Measurements from ENCODE around the gene CLPTM1L.

The CLPTM1L gene

GRCh38 chr5:1317921-1318565, 26.9 kb downstream of the CLPTM1L start:
- H3K36me3 ChIP-seq (ENCODE audit: control insufficient read depth, insufficient read depth, low read length): peaks cover 53% of the 10 kb centered on the region
- no peak overlapping the region for H3K27ac ChIP-seq (ENCODE audit: low read depth, low read length)
- H3K4me3 ChIP-seq (ENCODE audit: low read depth, low read length): no peak overlapping the region
- peaks cover 23% of the 10 kb centered on the region for H3K4me1 ChIP-seq (ENCODE audit: control insufficient read depth, insufficient read depth, low read length)
- no peaks in the 10 kb centered on the region for H3K9me3 ChIP-seq (ENCODE audit: control insufficient read depth, insufficient read depth, low read length)
- no peaks in the 10 kb centered on the region for H3K27me3 ChIP-seq (ENCODE audit: control insufficient read depth, insufficient read depth, low read length)
- H3K9ac ChIP-seq (ENCODE audit: low read depth, low read length): no peak overlapping the region

GRCh38 chr5:1316588-1317340, 28.1 kb downstream of the CLPTM1L start:
- Histone ChIP-seq H3K4me1 (ENCODE audit: control insufficient read depth, insufficient read depth, low read length) (peaks cover 23% of the 10 kb centered on the region), H3K9ac (ENCODE audit: low read depth, low read length) (no peak overlapping the region), H3K27me3 (ENCODE audit: control insufficient read depth, insufficient read depth, low read length) (no peaks in the 10 kb centered on the region), H3K9me3 (ENCODE audit: control insufficient read depth, insufficient read depth, low read length) (no peaks in the 10 kb centered on the region), H3K4me3 (ENCODE audit: low read depth, low read length) (no peak overlapping the region), H3K36me3 (ENCODE audit: control insufficient read depth, insufficient read depth, low read length) (peaks cover 42% of the 10 kb centered on the region), H3K27ac (ENCODE audit: low read depth, low read length) (peak overlapping the region; percentile 46)

- H3K4me1 ChIP-seq (ENCODE audit: control insufficient read depth, insufficient read depth, low read length): peaks cover 23% of the 10 kb centered on the region
- no peak overlapping the region for H3K9ac ChIP-seq (ENCODE audit: low read depth, low read length)
- H3K9me3 ChIP-seq (ENCODE audit: control insufficient read depth, insufficient read depth, low read length): no peaks in the 10 kb centered on the region
- peak overlapping the region; percentile 40; the same call in 1 of the 2 replicates for H3K4me3 ChIP-seq (ENCODE audit: low read depth, low read length)
- H3K27me3 ChIP-seq (ENCODE audit: control insufficient read depth, insufficient read depth, low read length): no peaks in the 10 kb centered on the region
- H3K27ac ChIP-seq (ENCODE audit: low read depth, low read length): peak overlapping the region; percentile 32
- peaks cover 34% of the 10 kb centered on the region for H3K36me3 ChIP-seq (ENCODE audit: control insufficient read depth, insufficient read depth, low read length)
These were observed 29.0 kb downstream of the CLPTM1L start for GRCh38 chr5:1315709-1316587.

- Histone ChIP-seq H3K27me3 (ENCODE audit: control insufficient read depth, insufficient read depth, low read length) (no peaks in the 10 kb centered on the region), H3K9ac (ENCODE audit: low read depth, low read length) (no peak overlapping the region), H3K36me3 (ENCODE audit: control insufficient read depth, insufficient read depth, low read length) (peaks cover 26% of the 10 kb centered on the region), H3K4me3 (ENCODE audit: low read depth, low read length) (no peak overlapping the region), H3K27ac (ENCODE audit: low read depth, low read length) (no peak overlapping the region), H3K9me3 (ENCODE audit: control insufficient read depth, insufficient read depth, low read length) (no peaks in the 10 kb centered on the region), H3K4me1 (ENCODE audit: control insufficient read depth, insufficient read depth, low read length) (peaks cover 23% of the 10 kb centered on the region)
These were observed 29.7 kb downstream of the CLPTM1L start for GRCh38 chr5:1315018-1315708.

GRCh38 chr5:1314564-1314982, 30.3 kb downstream of the CLPTM1L start:
- peaks cover 23% of the 10 kb centered on the region for H3K4me1 ChIP-seq (ENCODE audit: control insufficient read depth, insufficient read depth, low read length)
- no peak overlapping the region for H3K9ac ChIP-seq (ENCODE audit: low read depth, low read length)
- H3K27ac ChIP-seq (ENCODE audit: low read depth, low read length): no peak overlapping the region
- peaks cover 20% of the 10 kb centered on the region for H3K36me3 ChIP-seq (ENCODE audit: control insufficient read depth, insufficient read depth, low read length)
- no peak overlapping the region for H3K4me3 ChIP-seq (ENCODE audit: low read depth, low read length)
- H3K27me3 ChIP-seq (ENCODE audit: control insufficient read depth, insufficient read depth, low read length): no peaks in the 10 kb centered on the region
- H3K9me3 ChIP-seq (ENCODE audit: control insufficient read depth, insufficient read depth, low read length): no peaks in the 10 kb centered on the region

- Histone ChIP-seq H3K4me1 (ENCODE audit: control insufficient read depth, insufficient read depth, low read length) (peaks cover 23% of the 10 kb centered on the region), H3K4me3 (ENCODE audit: low read depth, low read length) (no peak overlapping the region), H3K27ac (ENCODE audit: low read depth, low read length) (no peak overlapping the region), H3K9me3 (ENCODE audit: control insufficient read depth, insufficient read depth, low read length) (no peaks in the 10 kb centered on the region), H3K27me3 (ENCODE audit: control insufficient read depth, insufficient read depth, low read length) (no peaks in the 10 kb centered on the region), H3K9ac (ENCODE audit: low read depth, low read length) (no peak overlapping the region), H3K36me3 (ENCODE audit: control insufficient read depth, insufficient read depth, low read length) (peaks cover 7% of the 10 kb centered on the region)
These were observed 31.7 kb downstream of the CLPTM1L start for GRCh38 chr5:1312993-1313833.

- no peaks in the 10 kb centered on the region for H3K36me3 ChIP-seq (ENCODE audit: control insufficient read depth, insufficient read depth, low read length)
- H3K9me3 ChIP-seq (ENCODE audit: control insufficient read depth, insufficient read depth, low read length): no peaks in the 10 kb centered on the region
- H3K27ac ChIP-seq (ENCODE audit: low read depth, low read length): no peak overlapping the region
- no peak overlapping the region for H3K4me3 ChIP-seq (ENCODE audit: low read depth, low read length)
- H3K27me3 ChIP-seq (ENCODE audit: control insufficient read depth, insufficient read depth, low read length): no peaks in the 10 kb centered on the region
- peaks cover 23% of the 10 kb centered on the region for H3K4me1 ChIP-seq (ENCODE audit: control insufficient read depth, insufficient read depth, low read length)
- no peak overlapping the region for H3K9ac ChIP-seq (ENCODE audit: low read depth, low read length)
These were observed 32.7 kb downstream of the CLPTM1L start for GRCh38 chr5:1312206-1312605.

- Histone ChIP-seq H3K27ac (ENCODE audit: low read depth, low read length) (no peak overlapping the region), H3K9ac (ENCODE audit: low read depth, low read length) (no peak overlapping the region), H3K4me1 (ENCODE audit: control insufficient read depth, insufficient read depth, low read length) (peaks cover 20% of the 10 kb centered on the region), H3K27me3 (ENCODE audit: control insufficient read depth, insufficient read depth, low read length) (no peaks in the 10 kb centered on the region), H3K9me3 (ENCODE audit: control insufficient read depth, insufficient read depth, low read length) (no peaks in the 10 kb centered on the region), H3K4me3 (ENCODE audit: low read depth, low read length) (no peak overlapping the region), H3K36me3 (ENCODE audit: control insufficient read depth, insufficient read depth, low read length) (no peaks in the 10 kb centered on the region)
These were observed 33.4 kb downstream of the CLPTM1L start for GRCh38 chr5:1311439-1312055.

- H3K27ac ChIP-seq (ENCODE audit: low read depth, low read length): no peak overlapping the region
- H3K27me3 ChIP-seq (ENCODE audit: control insufficient read depth, insufficient read depth, low read length): no peaks in the 10 kb centered on the region
- peaks cover 6% of the 10 kb centered on the region for H3K4me1 ChIP-seq (ENCODE audit: control insufficient read depth, insufficient read depth, low read length)
These were observed 34.8 kb downstream of the CLPTM1L start for GRCh38 chr5:1310118-1310517.

More at GRCh38 chr5:1310118-1310517, 34.8 kb downstream of the CLPTM1L start:
- no peaks in the 10 kb centered on the region for H3K9me3 ChIP-seq (ENCODE audit: control insufficient read depth, insufficient read depth, low read length)
- no peaks in the 10 kb centered on the region for H3K36me3 ChIP-seq (ENCODE audit: control insufficient read depth, insufficient read depth, low read length)
- no peak overlapping the region for H3K9ac ChIP-seq (ENCODE audit: low read depth, low read length)
- H3K4me3 ChIP-seq (ENCODE audit: low read depth, low read length): no peak overlapping the region

Data from HUES48 (cell line).